Measurements from ENCODE around the gene NEDD8.
A peak's percentile ranks its signal among the peaks of the same experiment; 100 is the strongest.

The NEDD8 gene

GRCh38 chr14:24177041-24177825 is 54.9 kb downstream of the NEDD8 start:
- no peak for DNase-seq

- DNase-seq: no peak
Observed at GRCh38 chr14:24176599-24176998, 55.6 kb downstream of the NEDD8 start.

- no peak for DNase-seq
Observed at GRCh38 chr14:24172871-24173281, 59.3 kb downstream of the NEDD8 start.

- DNase-seq: no peak
Observed at GRCh38 chr14:24172261-24172860, 59.8 kb downstream of the NEDD8 start.

GRCh38 chr14:24171422-24172260 is 60.5 kb downstream of the NEDD8 start, which contains the start of gene REC8:
TSS of gene REC8 (plus strand) at chr14:24172080. CDS start at chr14:24172553, 473 bp downstream.
- peak; percentile 98 for DNase-seq

- no peak for DNase-seq
Observed at GRCh38 chr14:24167469-24168114, 64.6 kb downstream of the NEDD8 start.
